H1 (cell line): ENCODE results near the gene NUP43. TPM values are rescaled to one million over a fixed set of nuclear protein-coding genes. Genes with fewer than 3 reads are reported as not detected.
"Not testable (repeated sequence)": the region's sequence is repeated elsewhere in the genome, so short reads cannot be mapped to it uniquely, and the experiment has no call there.

Source experiments
- CTCF ChIA-PET: fragments of 300-600 bp; sonication (Branson Sonifier 250); formaldehyde crosslinking; loops from one replicate; lab custom pipeline; 2021; ENCODE audit not compliant: partially characterized antibody; lab: Charles Lee
- POLR2A ChIA-PET: fragments of 300-600 bp; sonication (Branson Sonifier 250); formaldehyde crosslinking; loops from one replicate; lab custom pipeline; 2021; ENCODE audit warnings: inconsistent platforms; ENCODE audit not compliant: partially characterized antibody; lab: Charles Lee
- DNase-seq, 2 experiments: peaks; one replicate each; pipeline versions ENCODE4 v3.0.0 to v3.0.0-alpha.2; 2010 to 2022; ENCODE audit warnings: low spot score in 2 of 2, low read depth in 1 of 2, mixed read lengths in 1 of 2
- FAIRE-seq: peaks from 2 replicates; lab custom pipeline; 2011; peaks lifted over from hg19 to GRCh38; lab: Jason Lieb, UNC
- H2AFZ ChIP-seq: 2 replicates; pipeline ENCODE4 v1.8.1; 2012; ENCODE audit warnings: low read length, inconsistent platforms
- H2AK5ac ChIP-seq: 2 replicates; pipeline ENCODE4 v1.6.1; 2013; ENCODE audit warnings: low read depth, low read length
- H2BK120ac ChIP-seq: replicated peaks from 2 replicates; pipeline ENCODE3; 2013; ENCODE audit warnings: low read depth, low read length, inconsistent platforms
- H2BK12ac ChIP-seq: 2 replicates; pipeline ENCODE4 v1.6.1; 2013; ENCODE audit warnings: low read depth, low read length
- H2BK15ac ChIP-seq: 2 replicates; pipeline ENCODE4 v1.6.1; 2013; ENCODE audit warnings: low read length
- H2BK20ac ChIP-seq: 2 replicates; pipeline ENCODE4 v1.6.1; 2013; ENCODE audit warnings: low read length
- H2BK5ac ChIP-seq: 2 replicates; pipeline ENCODE4 v1.6.1; 2013; ENCODE audit warnings: low read depth, low read length
- H3K14ac ChIP-seq: 2 replicates; pipeline ENCODE4 v1.6.1; 2013; ENCODE audit warnings: inconsistent platforms; ENCODE audit not compliant: insufficient read length
- H3K18ac ChIP-seq: 2 replicates; pipeline ENCODE4 v1.6.1; 2013; ENCODE audit warnings: low read length; ENCODE audit errors: extremely low read depth
- H3K23ac ChIP-seq: 2 replicates; pipeline ENCODE4 v1.6.1; 2013; ENCODE audit warnings: inconsistent platforms; ENCODE audit not compliant: insufficient read length
- H3K23me2 ChIP-seq: 2 replicates; pipeline ENCODE4 v1.6.1; 2013; ENCODE audit warnings: low read depth, low read length
- H3K27ac ChIP-seq: 2 replicates; pipeline ENCODE4 v1.6.1; 2011; ENCODE audit warnings: low read depth, low read length, inconsistent platforms
- H3K27me3 ChIP-seq, 4 experiments: replicated peaks in 1 of 4; 1 replicate in 1 of 4; 2 replicates in 3 of 4; pipeline versions ENCODE4 v1.6.1 to v1.8.1; 2011 to 2013; ENCODE audit warnings: low read length in 3 of 4, mild to moderate bottlenecking in 3 of 4, inconsistent platforms in 2 of 4, mixed read lengths in 2 of 4, moderate library complexity in 1 of 4; ENCODE audit not compliant: control insufficient read depth in 3 of 4, insufficient read depth in 3 of 4; ENCODE audit errors: extremely low read depth in 1 of 4
- H3K36me3 ChIP-seq, 4 experiments: 2 replicates each; pipeline versions ENCODE4 v1.6.1 to v1.8.1; 2011 to 2013; ENCODE audit warnings: mild to moderate bottlenecking in 4 of 4, low read length in 3 of 4, moderate library complexity in 2 of 4, control low read depth in 1 of 4, inconsistent platforms in 1 of 4; ENCODE audit not compliant: insufficient read depth in 4 of 4, control insufficient read depth in 2 of 4
- H3K4ac ChIP-seq: replicated peaks from 2 replicates; pipeline ENCODE3; 2013; ENCODE audit warnings: low read length, low read depth, mixed read lengths, inconsistent platforms; ENCODE audit not compliant: insufficient read length
- H3K4me1 ChIP-seq, 4 experiments: replicated peaks in 1 of 4; 1 replicate in 1 of 4; 2 replicates in 3 of 4; pipeline versions ENCODE4 v1.6.1 to v1.8.1; 2011 to 2013; ENCODE audit warnings: low read length in 3 of 4, inconsistent platforms in 2 of 4, mixed read lengths in 1 of 4; ENCODE audit not compliant: insufficient read depth in 4 of 4, control insufficient read depth in 3 of 4
- H3K4me2 ChIP-seq, 2 experiments: 2 replicates each; pipeline versions ENCODE4 v1.6.1 to v1.8.1; 2011 to 2013; ENCODE audit warnings: low read depth in 2 of 2, low read length in 2 of 2, control low read depth in 1 of 2, inconsistent platforms in 1 of 2, mild to moderate bottlenecking in 1 of 2; ENCODE audit not compliant: insufficient read depth in 1 of 2
- H3K4me3 ChIP-seq, 4 experiments: fragments of 200-600, 300-600 bp in 1 of 4; sonication (generic), shearing (Covaris generic), sonication (Bioruptor Twin) in 1 of 4; 2 replicates each; pipeline versions ENCODE4 v1.5.1 to v1.8.1; 2011 to 2016; ENCODE audit warnings: low read length in 4 of 4, low read depth in 3 of 4, control low read depth in 2 of 4, inconsistent platforms in 2 of 4, mild to moderate bottlenecking in 2 of 4, mixed read lengths in 1 of 4, moderate library complexity in 1 of 4; ENCODE audit not compliant: insufficient read depth in 2 of 4; ENCODE audit errors: extremely low read depth in 1 of 4
- H3K56ac ChIP-seq: replicated peaks from 2 replicates; pipeline ENCODE3; 2013; ENCODE audit warnings: low read depth, mild to moderate bottlenecking, mixed read lengths, low read length, inconsistent platforms; ENCODE audit not compliant: insufficient read length
- H3K79me1 ChIP-seq: 2 replicates; pipeline ENCODE4 v1.6.1; 2013; ENCODE audit warnings: low read depth, low read length, control low read depth
- H3K79me2 ChIP-seq, 2 experiments: 2 replicates each; pipeline versions ENCODE4 v1.6.1 to v1.8.1; 2012 to 2013; ENCODE audit warnings: low read length in 2 of 2, mild to moderate bottlenecking in 2 of 2, inconsistent platforms in 1 of 2; ENCODE audit not compliant: insufficient read depth in 2 of 2, control insufficient read depth in 1 of 2
- H3K9ac ChIP-seq, 4 experiments: replicated peaks in 1 of 4; 1 replicate in 1 of 4; 2 replicates in 3 of 4; pipeline versions ENCODE4 v1.6.1 to v1.8.1; 2011 to 2013; ENCODE audit warnings: low read depth in 3 of 4, low read length in 3 of 4, control low read depth in 2 of 4, mild to moderate bottlenecking in 2 of 4, moderate library complexity in 2 of 4, inconsistent platforms in 1 of 4; ENCODE audit errors: extremely low read depth in 1 of 4
- H3K9me3 ChIP-seq, 2 experiments: 2 replicates each; pipeline versions ENCODE4 v1.6.1 to v1.8.1; 2012 to 2013; ENCODE audit warnings: mild to moderate bottlenecking in 2 of 2, moderate library complexity in 2 of 2, control low read depth in 1 of 2, inconsistent platforms in 1 of 2, low read depth in 1 of 2, low read length in 1 of 2, mixed read lengths in 1 of 2; ENCODE audit not compliant: insufficient read depth in 2 of 2
- H4K20me1 ChIP-seq, 2 experiments: replicated peaks in 1 of 2; 2 replicates each; pipeline versions ENCODE3 to v1.8.1; 2011 to 2013; ENCODE audit warnings: inconsistent platforms in 2 of 2, low read length in 2 of 2, mild to moderate bottlenecking in 1 of 2; ENCODE audit not compliant: insufficient read depth in 2 of 2, control insufficient read depth in 1 of 2
- H4K5ac ChIP-seq: 2 replicates; pipeline ENCODE4 v1.6.1; 2013; ENCODE audit warnings: low read length, low read depth, mixed read lengths, inconsistent platforms; ENCODE audit not compliant: insufficient read length
- H4K8ac ChIP-seq: 2 replicates; pipeline ENCODE4 v1.8.0; 2013; ENCODE audit warnings: mild to moderate bottlenecking, moderate library complexity, low read length, inconsistent platforms; ENCODE audit not compliant: insufficient read depth; ENCODE audit errors: extremely low read depth
- H4K91ac ChIP-seq: replicated peaks from 2 replicates; pipeline ENCODE3; 2013; ENCODE audit warnings: low read length, mixed read lengths, inconsistent platforms; ENCODE audit not compliant: insufficient read length
- WGBS, 2 experiments: shearing (Covaris generic) in 1 of 2; methylation state at CpG; one replicate each; pipeline versions ENCODE4 v1.1.6 to v1.1.7; 2013 to 2015; ENCODE audit warnings: low lambda C conversion rate in 2 of 2, mixed read lengths in 2 of 2, inconsistent platforms in 1 of 2, low coverage in 1 of 2, missing lambda C conversion rate in 1 of 2; ENCODE audit not compliant: insufficient replicate concordance in 2 of 2, insufficient coverage in 1 of 2, insufficient read length in 1 of 2; ENCODE audit errors: extremely low coverage in 1 of 2, missing lambda C conversion rate in 1 of 2; 5-methylcytosine and 5-hydroxymethylcytosine counted together
- polyA plus RNA-seq, 7 experiments: library from polyadenylated mRNA; depleted of rRNA in 3 of 7; stranded (reverse) in 5 of 7; unstranded in 2 of 7; fragments of >200 nt in 5 of 7; fragments of 200-250 nt in 2 of 7; gene quantifications; 1 replicate in 5 of 7; 2 replicates in 1 of 7; 4 replicates in 1 of 7; pipeline versions ENCODE4 v1.2.1 to v1.2.3, GENCODE V29; 2011 to 2013; ENCODE audit warnings: missing spikeins in 2 of 7, mixed read lengths in 2 of 7
- total RNA-seq: library from RNA; stranded (reverse); fragmentation: NEBNext Ultra II Directional; extraction: Animal tissue kit (Norgen Biotek cat#: 25700); gene quantifications from 2 replicates; pipeline ENCODE4 v1.2.1, GENCODE V29; 2021

NUP43 gene
- total and polyA plus RNA-seq, 2 of the 8 experiments (the other 6 are each of a cell fraction or from before 2014, with no cell fraction given): 25.2 to 83.4 TPM

DNA sequence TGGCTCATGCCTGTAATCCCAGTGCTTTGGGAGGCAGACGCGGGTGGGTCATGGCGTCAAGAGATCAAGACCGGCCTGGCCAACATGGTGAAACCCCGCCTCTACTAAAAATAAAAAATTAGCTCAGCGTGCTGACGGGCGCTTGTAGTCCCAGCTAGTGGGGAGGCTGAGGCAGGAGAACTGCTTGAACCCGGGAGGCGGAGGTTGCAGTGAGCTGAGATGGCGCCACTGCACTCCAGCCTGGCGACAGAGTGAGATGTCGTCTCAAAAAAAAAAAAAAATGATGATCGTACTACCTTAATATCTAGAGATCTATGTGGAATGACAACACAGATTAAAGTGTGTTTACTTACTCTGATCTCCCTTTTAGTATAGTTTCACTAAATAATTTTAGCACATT lies 64.5 kb downstream of the NUP43 start:
- not testable (repeated sequence) for H3K18ac ChIP-seq, H3K4me2 ChIP-seq, FAIRE-seq, H3K9ac ChIP-seq, H3K23ac ChIP-seq, H4K20me1 ChIP-seq, H2BK20ac ChIP-seq, H3K14ac ChIP-seq, H3K27me3 ChIP-seq, H4K5ac ChIP-seq, H4K8ac ChIP-seq, H3K4me1 ChIP-seq, DNase-seq, H2AFZ ChIP-seq, H3K9me3 ChIP-seq, H4K91ac ChIP-seq, H2AK5ac ChIP-seq, H2BK15ac ChIP-seq, H2BK120ac ChIP-seq, H2BK12ac ChIP-seq, H3K27ac ChIP-seq, H2BK5ac ChIP-seq, H3K79me1 ChIP-seq, H3K23me2 ChIP-seq, H3K4ac ChIP-seq, H3K56ac ChIP-seq, H3K4me3 ChIP-seq
- CTCF ChIA-PET: interaction anchor here (0.7 kb wide), 1 partner anchor 66 kb away, joined by 3 read pairs; no protein-coding TSS in a partner anchor
- WGBS, 2 experiments: 96% methylated on average over 14 of the region's 14 CpGs; no CpG with 5 or more reads in 1 of the 2 experiments
- Histone ChIP-seq H3K79me2 (peaks cover 0 to 11% of the 10 kb centered on the region in 2 experiments; a peak in 1 of 4 replicates), H3K36me3 (peaks cover 0 to 35% (median 17%) of the 10 kb centered on the region in 4 experiments; a peak in 7 of 8 replicates)
- POLR2A ChIA-PET: interaction anchor here (0.6 kb wide), 1 partner anchor 968 kb away, joined by 4 read pairs; no protein-coding TSS in a partner anchor
